NCI-H82 treated with DMSO at 0.1 percent for 48 hours (cell line): ENCODE measurements around the gene TEX53.

ENCODE experiments used
- DNase-seq: peaks from one replicate; lab custom pipeline; 2025; ENCODE audit not compliant: unreplicated experiment; lab: John Stamatoyannopoulos, UW

The TEX53 gene

GRCh38 chr9:114641967-114642366, 15.6 kb downstream of the TEX53 start:
- no peak for DNase-seq

- no peak for DNase-seq
Observed at GRCh38 chr9:114638404-114638803, 19.2 kb downstream of the TEX53 start.

- DNase-seq, result no peak
Observed at GRCh38 chr9:114634387-114634786, 23.2 kb downstream of the TEX53 start.

GRCh38 chr9:114633438-114634089, 24.0 kb downstream of the TEX53 start:
- DNase-seq, result no peak

GRCh38 chr9:114631166-114631565, 26.4 kb downstream of the TEX53 start:
- no peak for DNase-seq

GRCh38 chr9:114629563-114630090, 28.0 kb downstream of the TEX53 start:
- DNase-seq, result no peak

GRCh38 chr9:114627553-114627952, 30.1 kb downstream of the TEX53 start:
- DNase-seq, result no peak

GRCh38 chr9:114626415-114627020, 31.1 kb downstream of the TEX53 start:
- no peak for DNase-seq

GRCh38 chr9:114624677-114625076, 32.9 kb downstream of the TEX53 start:
- no peak for DNase-seq

- no peak for DNase-seq
Observed at GRCh38 chr9:114621975-114622609, 35.5 kb downstream of the TEX53 start.

- DNase-seq, result no peak
Observed at GRCh38 chr9:114621561-114621960, 36.0 kb downstream of the TEX53 start.

- no peak for DNase-seq
Observed at GRCh38 chr9:114619191-114619761, 38.3 kb downstream of the TEX53 start.

GRCh38 chr9:114616684-114617520, 40.7 kb downstream of the TEX53 start:
- no peak for DNase-seq

GRCh38 chr9:114614373-114614772, 43.2 kb downstream of the TEX53 start:
- DNase-seq, result no peak

GRCh38 chr9:114613919-114614318, 43.7 kb downstream of the TEX53 start:
- DNase-seq, result no peak

- no peak for DNase-seq
Observed at GRCh38 chr9:114613087-114613486, 44.5 kb downstream of the TEX53 start.

- DNase-seq, result no peak
Observed at GRCh38 chr9:114612272-114612923, 45.2 kb downstream of the TEX53 start.

- DNase-seq, result no peak
Observed at GRCh38 chr9:114611516-114612271, 45.9 kb downstream of the TEX53 start.

- DNase-seq, result no peak
Observed at GRCh38 chr9:114608525-114608796, 49.1 kb downstream of the TEX53 start.
